GM19324 (cell line): ENCODE results near the gene FNDC4.
A peak's percentile ranks its signal among the peaks of the same experiment; 100 is the strongest.

Experiments used
- ATAC-seq: cut with Tn5 transposase; IDR thresholded peaks from one replicate; pipeline ENCODE4 v1.9.1; 2021; ENCODE audit warnings: mild to moderate bottlenecking, moderate library complexity; ENCODE audit not compliant: unreplicated experiment, low FRiP score

The FNDC4 gene

DNA sequence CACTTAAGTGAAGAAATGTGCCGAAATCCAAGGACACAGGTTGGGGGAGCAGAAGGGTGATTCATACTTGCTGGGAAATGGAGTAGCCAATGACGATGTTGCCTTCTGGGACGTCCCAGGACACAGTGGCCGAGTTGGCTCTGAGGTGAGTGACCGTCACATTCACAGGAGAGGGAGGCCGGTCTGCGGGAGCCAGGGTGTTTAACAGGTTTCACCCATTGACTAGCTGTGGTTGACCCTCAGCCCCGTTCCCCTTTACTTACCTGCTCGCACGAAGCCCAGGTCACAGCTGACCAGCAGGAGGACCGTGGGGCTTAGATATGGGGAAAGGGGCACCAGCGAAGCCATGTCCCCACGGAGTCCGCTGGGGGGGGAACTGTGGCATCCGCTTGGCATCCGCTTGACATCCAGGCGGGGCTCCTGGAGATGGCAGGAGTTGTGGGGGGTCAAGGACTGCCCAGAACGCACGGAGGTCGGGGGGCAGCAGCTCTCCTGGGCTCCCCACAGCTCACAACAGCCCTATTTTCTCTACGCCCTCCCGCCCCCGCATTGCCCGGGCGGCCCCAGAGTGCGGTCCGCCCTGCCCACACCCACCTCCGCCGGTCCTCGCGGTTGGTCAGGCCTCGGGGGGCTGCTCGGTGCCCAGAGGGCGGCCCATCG, 586 bp downstream of the FNDC4 start:
- no peak for ATAC-seq

DNA sequence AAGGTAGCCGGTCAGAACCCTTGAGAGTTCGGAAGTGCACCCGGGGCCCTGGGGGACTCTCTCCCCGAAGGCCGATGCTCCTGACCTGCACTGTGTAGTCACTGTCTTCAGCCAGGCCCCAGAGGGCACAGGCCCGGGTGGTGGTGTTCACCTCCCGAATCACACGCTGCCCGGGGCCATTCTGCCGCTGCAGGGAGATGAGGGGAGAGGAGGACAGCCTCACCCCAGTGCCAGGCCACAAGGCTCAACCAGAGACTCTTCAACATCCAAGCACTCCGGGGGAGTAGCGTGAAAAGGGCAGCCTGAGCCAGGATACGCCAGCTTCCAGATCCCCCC, 1.1 kb downstream of the FNDC4 start:
- no peak for ATAC-seq

DNA sequence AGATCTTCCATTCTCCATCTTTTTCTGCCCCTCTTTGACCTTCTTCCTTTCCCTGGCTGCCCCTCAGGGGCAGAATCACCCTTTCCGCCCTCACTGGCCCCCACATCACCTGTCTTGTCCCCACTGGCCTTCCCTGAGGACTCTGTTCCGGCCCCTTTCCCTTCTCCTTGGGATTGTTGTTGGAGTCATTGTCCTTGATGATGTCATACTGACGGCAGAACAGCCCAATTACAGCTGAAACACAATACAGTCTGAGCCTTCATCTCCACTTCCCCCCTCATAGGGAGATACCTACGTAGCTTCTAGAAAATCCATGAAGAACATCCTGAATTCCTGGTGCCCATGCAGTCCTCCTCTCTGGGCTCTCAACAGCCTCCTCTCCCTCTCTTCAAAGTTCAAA, 2.4 kb downstream of the FNDC4 start:
- ATAC-seq: no peak

DNA sequence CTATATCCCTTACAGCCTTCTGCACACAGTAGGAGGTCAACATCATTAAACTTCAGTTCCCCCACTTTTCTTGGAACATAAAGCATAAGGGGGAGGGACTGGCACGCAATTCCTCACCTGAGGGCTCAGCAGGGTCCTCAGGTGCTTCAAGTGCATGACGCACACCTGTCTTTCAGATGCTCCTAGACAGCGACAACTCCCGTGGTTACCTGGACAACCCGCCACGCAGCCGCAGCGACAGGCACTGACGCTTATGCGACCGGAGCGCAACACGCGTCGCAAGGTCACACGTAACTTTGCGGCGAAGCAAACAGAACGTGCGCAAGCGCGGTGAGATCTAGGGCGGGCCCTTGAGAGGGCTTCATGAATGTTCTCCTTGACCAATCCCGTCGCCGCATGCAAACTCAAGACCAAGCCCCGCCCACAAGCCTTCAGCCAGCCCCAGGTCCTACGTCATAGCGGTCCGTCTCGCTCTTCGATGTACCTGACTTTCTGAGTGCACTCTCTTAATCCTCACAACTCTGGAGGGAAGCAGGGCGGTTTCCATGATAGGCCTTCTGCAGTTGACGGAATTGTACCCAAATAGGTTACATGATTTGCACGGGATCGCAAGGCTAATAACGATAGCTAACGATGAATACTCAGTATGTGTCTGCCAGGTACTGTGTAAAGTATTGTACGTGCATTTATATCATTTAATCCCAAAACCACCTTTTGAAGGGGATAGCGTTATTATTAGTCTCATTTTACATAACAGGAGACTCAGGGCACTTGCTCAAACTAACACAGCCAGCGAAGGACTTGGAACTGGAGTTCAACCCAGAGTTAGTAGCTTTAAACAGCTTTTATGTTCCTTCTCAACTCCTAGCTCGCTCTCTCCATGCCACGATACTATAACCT, 5.3 kb downstream of the FNDC4 start, which contains the start of gene IFT172:
IFT172 (minus strand) TSS at position 246 of the 900 bp plus-strand sequence; CDS start at position 156, 90 bp downstream.
- ATAC-seq: peak; percentile 90

DNA sequence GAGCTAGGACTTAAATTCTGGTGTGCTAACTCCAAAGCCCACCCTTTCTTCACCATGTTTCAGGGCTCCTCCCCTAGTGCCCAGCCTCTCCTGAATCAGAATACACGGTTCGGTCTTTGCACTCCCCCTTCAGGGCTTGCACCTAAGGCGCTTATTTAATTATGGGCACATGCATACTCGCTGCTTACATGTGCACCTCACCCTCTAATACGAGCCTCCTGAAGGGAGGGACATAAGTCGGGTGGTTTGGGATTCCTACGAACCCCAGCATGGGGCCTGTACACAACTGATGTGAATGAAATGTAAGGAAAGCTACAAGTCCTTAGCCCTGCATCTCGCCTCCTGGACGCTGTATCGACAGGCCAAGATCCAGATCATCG, 5.9 kb downstream of the FNDC4 start:
- no peak for ATAC-seq

DNA sequence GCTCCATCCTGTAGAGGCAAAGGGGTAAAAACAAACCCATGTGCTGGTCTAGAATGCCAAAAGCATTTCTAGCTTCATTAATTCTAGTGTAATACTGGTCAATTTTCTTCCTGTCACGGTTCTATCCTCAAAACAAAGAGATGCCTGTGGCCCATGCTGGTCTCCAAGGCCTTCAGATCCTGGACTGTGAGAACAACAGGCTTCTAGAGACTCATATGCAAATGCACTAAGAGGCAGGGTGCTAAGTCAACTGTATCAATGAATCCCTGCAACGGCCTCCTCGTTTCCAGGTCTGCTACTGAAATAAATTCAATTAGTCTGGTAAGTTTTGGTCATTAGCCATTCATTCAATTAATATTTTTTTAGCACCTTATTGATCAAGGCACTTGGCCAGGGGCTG, 9.5 kb downstream of the FNDC4 start:
- no peak for ATAC-seq

DNA sequence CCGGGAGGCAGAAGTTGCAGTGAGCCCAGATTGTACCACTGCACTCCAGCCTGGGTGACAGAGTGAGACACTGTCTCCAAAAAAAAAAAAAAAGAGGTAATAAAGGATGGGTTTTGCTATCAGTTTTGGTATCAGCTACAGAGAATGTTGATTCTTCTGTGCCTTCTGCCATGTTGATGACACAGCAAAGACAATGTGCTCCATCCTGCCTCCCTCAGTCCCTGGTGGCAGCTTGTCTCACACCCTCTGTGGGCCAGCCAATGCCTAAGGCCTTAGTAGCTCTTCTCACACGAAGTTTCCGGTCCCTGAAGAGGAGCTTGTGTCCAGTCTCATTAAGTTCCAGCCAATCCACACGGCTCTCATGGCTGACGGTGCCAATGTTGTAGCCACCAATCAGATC, 23.0 kb downstream of the FNDC4 start:
- no peak for ATAC-seq

DNA sequence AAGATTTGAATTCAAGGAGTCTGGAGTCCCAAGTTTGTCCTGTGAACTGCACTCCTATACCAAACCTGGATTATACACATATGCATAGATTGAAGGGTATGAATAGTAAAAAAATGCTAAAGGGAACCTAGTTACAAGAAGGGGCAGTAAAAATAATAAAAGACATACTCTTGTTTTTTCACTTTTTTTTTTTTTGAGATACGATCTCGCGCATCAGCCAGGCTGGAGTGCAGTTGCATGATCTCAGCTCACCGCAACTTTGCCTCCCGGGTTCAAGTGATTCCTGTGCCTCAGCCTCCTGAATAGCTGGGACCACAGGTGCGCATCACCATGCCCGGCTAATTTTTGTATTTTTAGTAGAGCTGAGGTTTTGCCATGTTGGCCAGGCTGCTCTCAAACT, 30.6 kb downstream of the FNDC4 start:
- ATAC-seq: no peak

DNA sequence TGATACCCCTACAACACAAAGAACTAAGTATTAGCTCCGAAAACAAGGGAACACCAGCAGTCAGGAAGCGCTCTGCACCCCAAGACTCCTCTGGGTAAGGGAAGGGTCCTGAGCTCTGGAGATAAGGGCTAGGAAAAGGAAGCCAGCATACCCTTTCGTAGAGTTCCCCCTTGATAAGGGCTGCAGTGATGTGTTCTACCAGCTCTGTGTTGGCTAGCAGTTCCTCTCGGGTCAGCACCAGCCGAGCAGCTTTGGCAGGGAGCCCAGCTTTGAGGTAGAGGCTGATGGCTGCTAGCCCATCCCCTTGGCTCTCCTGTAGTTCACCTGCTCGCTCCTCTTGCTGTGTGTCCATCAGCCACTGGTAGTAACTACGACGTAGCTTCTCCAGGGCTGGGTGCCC, 33.9 kb downstream of the FNDC4 start:
- no peak for ATAC-seq

DNA sequence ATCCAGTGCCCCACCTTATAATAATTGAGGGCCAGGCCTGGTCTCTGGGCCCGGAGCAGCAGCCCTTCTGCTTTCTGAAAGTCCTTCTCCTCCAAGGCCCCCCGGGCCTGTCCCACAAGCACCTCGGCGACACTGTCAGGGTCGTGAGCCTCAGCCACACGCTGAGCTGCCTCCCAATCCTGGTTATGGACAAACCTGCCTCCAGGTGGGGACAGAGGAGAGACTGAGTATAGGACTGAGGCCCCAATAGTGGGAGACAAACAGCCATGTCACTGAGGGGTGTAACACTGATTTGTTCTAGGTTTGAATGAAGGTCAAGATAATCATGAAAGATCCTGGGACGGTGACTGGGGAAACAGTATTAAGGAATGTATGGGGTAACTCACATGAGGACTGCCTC, 41.0 kb downstream of the FNDC4 start:
- no peak for ATAC-seq

DNA sequence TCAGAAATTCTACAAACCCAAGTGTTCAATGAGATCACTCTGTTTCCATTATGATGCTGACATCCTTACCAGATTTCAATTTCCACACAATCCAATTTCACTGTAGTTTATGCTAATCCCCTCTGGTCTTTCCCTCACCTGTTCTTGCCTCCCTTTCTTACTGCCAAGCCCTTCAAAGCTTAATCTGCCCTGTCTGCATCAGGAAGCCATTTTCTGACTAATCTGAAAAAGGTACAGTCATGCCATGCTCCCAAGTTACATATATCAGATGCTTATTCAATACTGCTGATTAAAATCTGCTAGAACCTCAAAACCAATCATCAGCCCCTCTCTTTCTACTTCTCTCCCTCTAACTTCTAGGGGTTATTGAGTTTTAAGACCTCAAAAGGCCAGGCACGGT, 43.9 kb downstream of the FNDC4 start:
- ATAC-seq: no peak

DNA sequence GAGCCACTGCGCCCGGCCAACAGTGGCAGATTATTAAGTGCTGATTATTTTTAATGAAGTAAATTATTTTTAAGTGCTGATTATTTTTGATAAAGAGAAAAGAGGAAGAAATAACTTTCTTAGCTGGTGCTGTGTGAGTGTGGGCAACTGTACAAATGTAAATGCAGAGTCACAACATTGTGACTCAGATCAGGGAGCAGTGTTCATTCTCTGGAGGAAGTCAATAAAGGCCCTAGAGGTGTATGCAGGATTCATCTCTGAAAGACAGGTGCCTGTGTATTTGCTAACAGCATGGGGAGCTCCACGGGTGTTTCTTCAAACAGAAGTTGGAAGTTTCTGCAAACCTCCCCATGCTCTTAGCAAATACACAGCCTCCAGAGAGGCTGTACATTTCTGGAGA, 46.6 kb downstream of the FNDC4 start:
- no peak for ATAC-seq

DNA sequence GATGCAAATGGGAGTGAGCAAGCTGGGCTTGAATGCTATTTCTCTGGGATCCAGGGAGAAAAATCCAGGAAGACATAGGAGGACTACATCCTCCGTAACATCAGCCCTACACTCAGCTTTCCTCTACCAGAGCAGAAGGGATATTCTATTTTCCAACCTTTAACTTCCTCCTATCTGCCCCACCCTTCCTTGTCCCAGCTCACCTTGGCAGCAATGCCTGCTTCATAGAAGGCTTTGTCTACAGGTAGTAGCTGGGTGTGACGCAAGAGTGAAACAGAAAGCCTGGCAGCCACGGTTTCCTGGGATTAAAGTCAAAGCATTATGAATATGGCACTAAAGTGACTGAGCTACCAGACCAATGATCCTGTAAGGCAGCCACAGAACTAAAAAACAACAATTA, 48.9 kb downstream of the FNDC4 start:
- no peak for ATAC-seq

DNA sequence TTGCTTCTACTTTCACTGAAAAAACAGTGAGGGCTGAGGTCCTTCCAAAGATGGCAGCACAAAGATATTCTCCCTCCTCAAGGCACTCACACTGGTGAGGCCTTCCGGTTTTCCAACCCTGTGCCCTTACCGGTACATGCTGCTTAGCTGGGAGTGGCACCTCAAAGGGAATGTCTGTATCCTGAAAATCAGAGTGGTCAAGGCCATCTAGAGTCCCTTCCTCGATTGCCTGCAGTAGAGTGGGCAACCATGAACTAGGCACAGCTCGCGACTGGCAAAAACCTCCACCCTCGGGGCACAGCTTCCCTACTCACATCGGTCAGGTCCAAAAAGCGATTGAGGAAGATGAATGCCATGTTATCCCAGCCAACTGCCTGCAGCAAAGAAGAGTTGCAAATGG, 49.4 kb downstream of the FNDC4 start:
- ATAC-seq: no peak

DNA sequence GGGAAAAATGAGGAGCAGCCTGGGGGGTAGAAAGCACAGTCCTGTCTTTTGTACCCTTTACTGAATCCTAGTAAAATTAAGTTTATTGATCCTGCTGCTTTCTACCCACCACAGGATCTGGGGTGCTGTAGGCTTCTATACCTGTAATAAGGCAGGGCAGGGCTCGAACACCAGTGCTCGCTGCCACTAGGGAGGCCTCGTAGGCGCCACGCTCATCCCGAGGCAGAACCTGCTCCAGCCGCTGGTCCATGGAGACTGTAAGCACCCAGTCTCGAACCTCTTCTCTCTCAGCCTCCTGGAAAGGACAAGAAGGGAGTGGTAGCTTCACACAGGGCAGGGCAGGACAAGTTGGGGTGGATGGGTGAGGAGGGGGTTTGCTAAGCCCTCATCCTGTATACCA, 49.8 kb downstream of the FNDC4 start:
- no peak for ATAC-seq

DNA sequence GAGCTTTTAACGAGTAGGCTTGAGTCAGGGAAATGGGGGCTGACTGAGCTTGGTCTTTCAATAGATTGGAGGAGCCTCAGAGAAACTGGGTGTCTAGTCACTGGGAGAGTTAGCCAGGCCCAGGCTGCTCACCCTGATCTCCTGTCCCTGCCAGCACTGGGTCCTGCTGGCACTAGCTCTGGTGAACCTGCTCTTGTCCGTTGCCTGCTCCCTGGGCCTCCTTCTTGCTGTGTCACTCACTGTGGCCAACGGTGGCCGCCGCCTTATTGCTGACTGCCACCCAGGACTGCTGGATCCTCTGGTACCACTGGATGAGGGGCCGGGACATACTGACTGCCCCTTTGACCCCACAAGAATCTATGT, 52.1 kb downstream of the FNDC4 start:
- ATAC-seq: no peak

DNA sequence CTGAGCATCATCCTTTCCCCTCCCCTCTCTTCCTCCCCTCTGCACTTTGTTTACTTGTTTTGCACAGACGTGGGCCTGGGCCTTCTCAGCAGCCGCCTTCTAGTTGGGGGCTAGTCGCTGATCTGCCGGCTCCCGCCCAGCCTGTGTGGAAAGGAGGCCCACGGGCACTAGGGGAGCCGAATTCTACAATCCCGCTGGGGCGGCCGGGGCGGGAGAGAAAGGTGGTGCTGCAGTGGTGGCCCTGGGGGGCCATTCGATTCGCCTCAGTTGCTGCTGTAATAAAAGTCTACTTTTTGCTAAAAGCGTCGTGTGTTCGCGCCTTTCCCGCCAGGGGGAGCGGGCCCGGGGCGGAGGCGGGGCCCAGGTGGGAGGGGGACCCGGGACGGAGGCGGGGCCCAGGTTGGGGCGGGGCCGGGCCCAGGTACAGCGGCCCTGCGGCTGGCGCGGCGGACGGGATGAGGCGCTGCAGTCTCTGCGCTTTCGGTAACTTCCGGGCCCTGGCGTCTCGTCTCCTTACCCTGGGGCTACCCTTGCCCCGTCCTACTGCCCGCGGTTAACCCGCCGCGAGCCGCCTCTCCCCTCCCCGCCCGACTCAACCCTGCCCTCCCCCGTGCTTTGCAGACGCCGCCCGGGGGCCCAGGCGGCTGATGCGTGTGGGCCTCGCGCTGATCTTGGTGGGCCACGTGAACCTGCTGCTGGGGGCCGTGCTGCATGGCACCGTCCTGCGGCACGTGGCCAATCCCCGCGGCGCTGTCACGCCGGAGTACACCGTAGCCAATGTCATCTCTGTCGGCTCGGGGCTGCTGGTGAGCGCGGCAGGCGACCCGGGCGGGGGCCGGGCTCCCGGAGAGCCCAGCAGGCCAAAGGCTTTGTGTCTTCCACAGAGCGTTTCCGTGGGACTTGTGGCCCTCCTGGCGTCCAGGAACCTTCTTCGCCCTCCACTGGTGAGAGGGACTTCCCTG, 52.8 kb downstream of the FNDC4 start, which contains the start of gene KRTCAP3:
KRTCAP3 (plus strand) TSS at position 424 of the 962 bp plus-strand sequence; CDS start at position 456, 32 bp downstream.
- ATAC-seq: no peak
